ENCODE measurements around the gene DAZL.

DAZL gene

GRCh38 chr3:16595778-16596177 is 9.4 kb downstream of the DAZL start:
- H3K9ac ChIP-seq (ENCODE audit: low read depth, low read length) = no peak overlapping the region
- H3K79me2 ChIP-seq (ENCODE audit: insufficient read depth, low read length) = no peaks in the 10 kb centered on the region
- H3K4me3 ChIP-seq (ENCODE audit: low read depth in 1 of 2, low read length in 2 of 2) = no peak overlapping the region
- no peaks in the 10 kb centered on the region for H3K36me3 ChIP-seq (ENCODE audit: insufficient read depth, low read length)
- TF ChIP-seq CTCF (IDR thresholded peaks at IDR 0.05; ENCODE audit: borderline replicate concordance, extremely low read depth, low read length, poor library complexity, severe bottlenecking) = no peak
- no peak for TF ChIP-seq EZH2 (IDR thresholded peaks at IDR 0.05; ENCODE audit: borderline replicate concordance, low read depth, low read length, severe bottlenecking)
- DNase-seq = no peak
- peaks cover 16% of the 10 kb centered on the region for H3K4me1 ChIP-seq (ENCODE audit: insufficient read depth, low read length)
- H3K27ac ChIP-seq (ENCODE audit: low read length) = no peak overlapping the region
- H3K9me3 ChIP-seq (ENCODE audit: insufficient read depth, low read length, severe bottlenecking) = no peaks in the 10 kb centered on the region
- no peaks in the 10 kb centered on the region for H3K27me3 ChIP-seq (ENCODE audit: insufficient read depth, low read length, poor library complexity)
- H2AFZ ChIP-seq (ENCODE audit: low read depth, low read length) = no peak overlapping the region
- ATAC-seq (ENCODE audit: insufficient read depth, low read depth) = no peak
- no peaks in the 10 kb centered on the region for H4K20me1 ChIP-seq (ENCODE audit: insufficient read depth, low read length)
- no peak overlapping the region for H3K4me2 ChIP-seq (ENCODE audit: insufficient read depth, low read length)

- H3K27me3 ChIP-seq (ENCODE audit: insufficient read depth, low read length, poor library complexity) = no peaks in the 10 kb centered on the region
- TF ChIP-seq EZH2 (IDR thresholded peaks at IDR 0.05; ENCODE audit: borderline replicate concordance, low read depth, low read length, severe bottlenecking) = no peak
- no peak for TF ChIP-seq CTCF (IDR thresholded peaks at IDR 0.05; ENCODE audit: borderline replicate concordance, extremely low read depth, low read length, poor library complexity, severe bottlenecking)
- no peaks in the 10 kb centered on the region for H3K4me1 ChIP-seq (ENCODE audit: insufficient read depth, low read length)
- H3K4me2 ChIP-seq (ENCODE audit: insufficient read depth, low read length) = no peak overlapping the region
- H4K20me1 ChIP-seq (ENCODE audit: insufficient read depth, low read length) = no peaks in the 10 kb centered on the region
- H3K4me3 ChIP-seq (ENCODE audit: low read depth in 1 of 2, low read length in 2 of 2) = no peak overlapping the region
- H3K9ac ChIP-seq (ENCODE audit: low read depth, low read length) = no peak overlapping the region
- no peak for ATAC-seq (ENCODE audit: insufficient read depth, low read depth)
- no peak for DNase-seq
- no peaks in the 10 kb centered on the region for H3K9me3 ChIP-seq (ENCODE audit: insufficient read depth, low read length, severe bottlenecking)
- H2AFZ ChIP-seq (ENCODE audit: low read depth, low read length) = no peak overlapping the region
- no peaks in the 10 kb centered on the region for H3K79me2 ChIP-seq (ENCODE audit: insufficient read depth, low read length)
- no peak overlapping the region for H3K27ac ChIP-seq (ENCODE audit: low read length)
- H3K36me3 ChIP-seq (ENCODE audit: insufficient read depth, low read length) = no peaks in the 10 kb centered on the region
Observed at GRCh38 chr3:16589867-16590624, 15.2 kb downstream of the DAZL start.

- no peaks in the 10 kb centered on the region for H4K20me1 ChIP-seq (ENCODE audit: insufficient read depth, low read length)
- H3K79me2 ChIP-seq (ENCODE audit: insufficient read depth, low read length) = no peaks in the 10 kb centered on the region
- no peak overlapping the region for H3K9ac ChIP-seq (ENCODE audit: low read depth, low read length)
- no peaks in the 10 kb centered on the region for H3K27me3 ChIP-seq (ENCODE audit: insufficient read depth, low read length, poor library complexity)
- DNase-seq (no peak), ATAC-seq (ENCODE audit: insufficient read depth, low read depth) (no peak)
- H3K27ac ChIP-seq (ENCODE audit: low read length) = no peak overlapping the region
- no peak for TF ChIP-seq CTCF (IDR thresholded peaks at IDR 0.05; ENCODE audit: borderline replicate concordance, extremely low read depth, low read length, poor library complexity, severe bottlenecking)
- TF ChIP-seq EZH2 (IDR thresholded peaks at IDR 0.05; ENCODE audit: borderline replicate concordance, low read depth, low read length, severe bottlenecking) = no peak
- no peak overlapping the region for H2AFZ ChIP-seq (ENCODE audit: low read depth, low read length)
- no peak overlapping the region for H3K4me2 ChIP-seq (ENCODE audit: insufficient read depth, low read length)
- H3K4me1 ChIP-seq (ENCODE audit: insufficient read depth, low read length) = no peaks in the 10 kb centered on the region
- H3K4me3 ChIP-seq (ENCODE audit: low read depth in 1 of 2, low read length in 2 of 2) = no peak overlapping the region
- no peaks in the 10 kb centered on the region for H3K9me3 ChIP-seq (ENCODE audit: insufficient read depth, low read length, severe bottlenecking)
- no peaks in the 10 kb centered on the region for H3K36me3 ChIP-seq (ENCODE audit: insufficient read depth, low read length)
Observed at GRCh38 chr3:16589120-16589519, 16.1 kb downstream of the DAZL start.
